Nephron progenitor cell (in vitro differentiated cells): ENCODE results near the gene RGS6.

ENCODE experiments used
- DNase-seq: peaks from one replicate; pipeline ENCODE4 v3.0.0; 2021
- H3K27ac Mint-ChIP-seq: 2 replicates; pipeline ENCODE4 v1.8.0; 2021; ENCODE audit warnings: mild to moderate bottlenecking, moderate library complexity, mixed read lengths
- H3K27me3 Mint-ChIP-seq: 2 replicates; pipeline ENCODE4 v1.8.0; 2021; ENCODE audit warnings: mild to moderate bottlenecking, low read depth, mixed read lengths; ENCODE audit not compliant: poor library complexity
- H3K36me3 Mint-ChIP-seq: 2 replicates; pipeline ENCODE4 v1.8.0; 2021; ENCODE audit warnings: low read depth, mixed read lengths
- H3K4me1 Mint-ChIP-seq: 2 replicates; pipeline ENCODE4 v1.8.0; 2021; ENCODE audit warnings: mixed read lengths
- H3K4me3 Mint-ChIP-seq: 2 replicates; pipeline ENCODE4 v1.8.0; 2021; ENCODE audit warnings: mild to moderate bottlenecking, moderate library complexity, mixed read lengths
- H3K9me3 Mint-ChIP-seq: 2 replicates; pipeline ENCODE4 v1.8.0; 2021; ENCODE audit warnings: mild to moderate bottlenecking, moderate library complexity, mixed read lengths
- TF ChIP-seq, protein P1 (sequence below): fragments of 200-600 bp; sonication (generic); IDR thresholded peaks from 2 replicates; pipeline ENCODE4 v1.5.0; 2021; ENCODE audit warnings: antibody characterized with exemption

Gene RGS6

GRCh38 chr14:72301352-72301751, 369.1 kb downstream of the RGS6 start:
- peaks cover 8% of the 10 kb centered on the region for H3K27me3 Mint-ChIP-seq
- TF ChIP-seq, protein P1, sequence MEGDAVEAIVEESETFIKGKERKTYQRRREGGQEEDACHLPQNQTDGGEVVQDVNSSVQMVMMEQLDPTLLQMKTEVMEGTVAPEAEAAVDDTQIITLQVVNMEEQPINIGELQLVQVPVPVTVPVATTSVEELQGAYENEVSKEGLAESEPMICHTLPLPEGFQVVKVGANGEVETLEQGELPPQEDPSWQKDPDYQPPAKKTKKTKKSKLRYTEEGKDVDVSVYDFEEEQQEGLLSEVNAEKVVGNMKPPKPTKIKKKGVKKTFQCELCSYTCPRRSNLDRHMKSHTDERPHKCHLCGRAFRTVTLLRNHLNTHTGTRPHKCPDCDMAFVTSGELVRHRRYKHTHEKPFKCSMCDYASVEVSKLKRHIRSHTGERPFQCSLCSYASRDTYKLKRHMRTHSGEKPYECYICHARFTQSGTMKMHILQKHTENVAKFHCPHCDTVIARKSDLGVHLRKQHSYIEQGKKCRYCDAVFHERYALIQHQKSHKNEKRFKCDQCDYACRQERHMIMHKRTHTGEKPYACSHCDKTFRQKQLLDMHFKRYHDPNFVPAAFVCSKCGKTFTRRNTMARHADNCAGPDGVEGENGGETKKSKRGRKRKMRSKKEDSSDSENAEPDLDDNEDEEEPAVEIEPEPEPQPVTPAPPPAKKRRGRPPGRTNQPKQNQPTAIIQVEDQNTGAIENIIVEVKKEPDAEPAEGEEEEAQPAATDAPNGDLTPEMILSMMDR, result no peak
- H3K9me3 Mint-ChIP-seq, result peaks cover 42% of the 10 kb centered on the region
- H3K27ac Mint-ChIP-seq, result no peak overlapping the region
- H3K36me3 Mint-ChIP-seq, result peaks cover 24% of the 10 kb centered on the region
- H3K4me1 Mint-ChIP-seq, result no peaks in the 10 kb centered on the region
- no peak overlapping the region for H3K4me3 Mint-ChIP-seq
- no peak for DNase-seq

GRCh38 chr14:72303930-72304329, 371.7 kb downstream of the RGS6 start:
- peaks cover 25% of the 10 kb centered on the region for H3K36me3 Mint-ChIP-seq
- peaks cover 55% of the 10 kb centered on the region for H3K9me3 Mint-ChIP-seq

DNA sequence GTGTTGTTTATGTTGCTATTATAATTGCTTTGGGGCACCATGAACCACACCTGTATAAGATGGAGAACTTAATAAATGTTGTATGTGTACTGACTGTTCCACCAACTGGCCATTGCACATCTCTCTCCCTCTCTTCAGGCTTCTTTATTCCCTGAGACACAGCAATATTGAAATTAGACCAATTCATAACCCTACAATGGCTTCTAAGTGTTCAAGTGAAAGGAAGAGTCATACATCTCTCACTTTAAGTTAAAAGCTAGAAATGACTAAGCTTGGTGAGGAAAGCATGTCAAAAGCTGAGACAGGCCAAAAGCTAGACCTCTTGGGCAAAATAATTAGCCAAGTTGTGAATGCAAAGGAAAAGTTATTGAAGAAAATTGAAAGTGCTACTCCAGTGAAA, 373.3 kb downstream of the RGS6 start:
- Mint-ChIP-seq H3K4me3 (no peak overlapping the region), H3K27ac (no peak overlapping the region), H3K36me3 (peaks cover 25% of the 10 kb centered on the region), H3K4me1 (peaks cover 19% of the 10 kb centered on the region), H3K9me3 (peaks cover 55% of the 10 kb centered on the region), H3K27me3 (peaks cover 8% of the 10 kb centered on the region)
- TF ChIP-seq, protein P1, result no peak
- DNase-seq, result no peak

More at GRCh38 chr14:72303930-72304329, 371.7 kb downstream of the RGS6 start:
- Mint-ChIP-seq H3K27ac (no peak overlapping the region), H3K4me1 (peaks cover 3% of the 10 kb centered on the region), H3K27me3 (peaks cover 8% of the 10 kb centered on the region), H3K4me3 (no peak overlapping the region)
- TF ChIP-seq, protein P1, result no peak
- DNase-seq, result no peak

DNA sequence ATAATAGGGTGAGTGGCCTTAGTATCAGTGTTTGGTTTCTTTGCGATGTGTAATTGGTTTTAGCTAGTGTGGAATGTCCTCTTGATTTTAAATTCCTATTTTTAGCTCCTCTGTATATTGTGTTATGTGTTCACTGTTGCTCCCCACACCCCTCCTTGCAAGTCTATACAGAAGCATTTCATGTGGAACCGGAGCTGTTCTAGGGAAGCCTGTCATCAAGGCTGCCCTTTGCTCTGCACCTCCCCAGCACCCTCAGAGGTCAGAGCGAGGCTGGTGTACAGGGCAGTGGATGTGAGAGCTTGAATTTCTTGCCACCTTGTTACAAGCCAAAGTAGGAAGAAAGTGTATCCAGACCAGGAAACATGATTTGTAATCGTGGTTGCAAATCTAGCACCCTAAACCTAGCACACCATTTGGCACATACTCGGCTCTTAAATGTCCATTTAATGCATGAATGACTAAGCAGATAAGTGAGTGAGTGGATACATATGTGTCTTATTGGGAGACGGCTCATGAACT, 376.8 kb downstream of the RGS6 start:
- DNase-seq, result peak; percentile 23
- Mint-ChIP-seq H3K9me3 (peaks cover 35% of the 10 kb centered on the region), H3K36me3 (peaks cover 17% of the 10 kb centered on the region), H3K27ac (peak overlapping the region; percentile 46), H3K4me3 (peak overlapping the region; percentile 7), H3K4me1 (peaks cover 37% of the 10 kb centered on the region), H3K27me3 (peaks cover 5% of the 10 kb centered on the region)
- TF ChIP-seq, protein P1, result no peak

DNA sequence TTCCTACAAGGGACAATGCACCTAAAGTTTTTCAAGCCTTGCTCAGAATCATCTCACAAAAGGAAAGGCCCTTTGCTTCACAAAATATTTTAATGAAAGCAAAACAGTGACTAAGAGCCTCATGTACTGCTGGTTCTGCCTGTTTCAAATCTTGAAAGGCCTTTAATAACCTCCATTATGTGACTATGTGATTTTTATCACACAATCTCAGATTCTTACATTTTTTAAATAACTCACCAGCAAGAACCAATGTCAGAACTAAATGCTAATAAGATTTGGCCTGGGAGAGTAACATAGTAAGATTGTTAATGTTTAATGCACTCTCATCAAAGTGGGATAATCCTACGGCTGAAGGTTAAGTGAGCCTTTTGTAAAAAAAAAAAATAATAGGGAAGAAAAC, 378.9 kb downstream of the RGS6 start:
- Mint-ChIP-seq H3K27ac (no peak overlapping the region), H3K4me3 (no peak overlapping the region), H3K9me3 (peaks cover 15% of the 10 kb centered on the region), H3K4me1 (peaks cover 37% of the 10 kb centered on the region), H3K36me3 (peaks cover 4% of the 10 kb centered on the region), H3K27me3 (no peaks in the 10 kb centered on the region)
- no peak for DNase-seq
- TF ChIP-seq, protein P1, result no peak

- no peak for DNase-seq
- no peak overlapping the region for H3K27ac Mint-ChIP-seq
- H3K36me3 Mint-ChIP-seq, result peaks cover under 1% of the 10 kb centered on the region
- no peaks in the 10 kb centered on the region for H3K27me3 Mint-ChIP-seq
- TF ChIP-seq, protein P1, result no peak
- no peak overlapping the region for H3K4me3 Mint-ChIP-seq
- H3K4me1 Mint-ChIP-seq, result peaks cover 37% of the 10 kb centered on the region
- peaks cover 11% of the 10 kb centered on the region for H3K9me3 Mint-ChIP-seq
These were observed 379.3 kb downstream of the RGS6 start for GRCh38 chr14:72311516-72311915.
